ENCODE data around the gene EFHD2.

GRCh38 chr1:15468145-15468544, 58.5 kb downstream of the EFHD2 start:
- TF ChIP-seq EZH2 (IDR thresholded peaks at IDR 0.05; ENCODE audit: insufficient read depth, poor library complexity, severe bottlenecking) (no peak), EZH2phosphoT487 (IDR thresholded peaks at IDR 0.05; ENCODE audit: insufficient read depth, low read depth) (no peak)
